ENCODE results near the gene SNCB. TPM values are rescaled to one million over a fixed set of nuclear protein-coding genes. Genes with fewer than 3 reads are reported as not detected.

The SNCB gene
- not detected for total RNA-seq
- under 1 TPM in 1 of 2 donors, not detected in 1; 0.02 TPM for polyA plus RNA-seq
- long read RNA-seq, donor 1, result 0 reads
- long read RNA-seq, donor 2, result 0 reads
- long read RNA-seq, donor 3, result 0 reads
- long read RNA-seq, donor 4, result 0 reads
- long read RNA-seq, donor 5, partial matches to known transcripts, result 0 of 1 reads
- long read RNA-seq, donor 5, other reads (novel, unspliced or antisense), result 0 of 1 reads

GRCh38 chr5:176629853-176630680 is at the start of gene SNCB, which contains the start of gene EIF4E1B:
SNCB (minus strand) TSS chr5:176630534; CDS start chr5:176629654, 880 bp downstream.
EIF4E1B (plus strand) TSS chr5:176630675; CDS start chr5:176642788, 12,113 bp downstream.
- H3K27ac ChIP-seq (ENCODE audit: low read depth in 1 of 2, low read length in 1 of 2), result no peak within 1 kb of the TSS
- H3K27me3 ChIP-seq (ENCODE audit: control insufficient read depth in 3 of 3, insufficient read depth in 3 of 3, low read length in 2 of 3), result peaks cover 16 to 83% (median 61%) of the 10 kb centered on the region in 3 donors
- H3K9ac ChIP-seq (ENCODE audit: insufficient read depth in 1 of 2, low read length in 2 of 2), result no peak within 1 kb of the TSS
- 1% methylated on average over 68 to 94 of the region's 94 CpGs for WGBS, 2 donors
- no peak for TF ChIP-seq CTCF (IDR thresholded peaks at IDR 0.05; ENCODE audit: control extremely low read depth, extremely low read depth)
- DNase-seq (peak; percentile 51 to 60 (median 51)), ATAC-seq (ENCODE audit: insufficient read depth, low FRiP score) (peak; percentile 22)
- H3K4me1 ChIP-seq (ENCODE audit: control insufficient read depth in 5 of 5, insufficient read depth in 5 of 5, low read length in 5 of 5), result peaks cover 0 to 10% (median 4%) of the 10 kb centered on the region in 5 donors
- peaks cover 0 to 3% (median 0%) of the 10 kb centered on the region in 4 donors for H3K9me3 ChIP-seq (ENCODE audit: control insufficient read depth in 4 of 4, insufficient read depth in 3 of 4, low read length in 3 of 4)
- H3K4me3 ChIP-seq, result no peak within 1 kb of the TSS
- no peaks in the 10 kb centered on the region for H3K36me3 ChIP-seq (ENCODE audit: control insufficient read depth in 4 of 4, insufficient read depth in 4 of 4, low read length in 4 of 4)

- no peaks in the 10 kb centered on the region for H3K36me3 ChIP-seq (ENCODE audit: control insufficient read depth in 4 of 4, insufficient read depth in 4 of 4, low read length in 4 of 4)
- H3K9ac ChIP-seq (ENCODE audit: insufficient read depth in 1 of 2, low read length in 2 of 2), result no peak overlapping the region
- H3K27me3 ChIP-seq (ENCODE audit: control insufficient read depth in 3 of 3, insufficient read depth in 3 of 3, low read length in 2 of 3), result peaks cover 0 to 43% (median 22%) of the 10 kb centered on the region in 3 donors
- H3K4me3 ChIP-seq, result no peak overlapping the region
- no peak overlapping the region for H3K27ac ChIP-seq (ENCODE audit: low read depth in 1 of 2, low read length in 1 of 2)
- peaks cover 0 to 4% (median 0%) of the 10 kb centered on the region in 4 donors for H3K9me3 ChIP-seq (ENCODE audit: control insufficient read depth in 4 of 4, insufficient read depth in 3 of 4, low read length in 3 of 4)
- DNase-seq (peak; percentile 61 to 79 (median 77)), ATAC-seq (ENCODE audit: insufficient read depth, low FRiP score) (no peak)
- H3K4me1 ChIP-seq (ENCODE audit: control insufficient read depth in 5 of 5, insufficient read depth in 5 of 5, low read length in 5 of 5), result peaks cover 0 to 36% (median 4%) of the 10 kb centered on the region in 5 donors
- no peak for TF ChIP-seq CTCF (IDR thresholded peaks at IDR 0.05; ENCODE audit: control extremely low read depth, extremely low read depth)
- WGBS, 2 donors, result 28 to 32% methylated on average over 31 of the region's 31 CpGs
Observed at GRCh38 chr5:176679365-176680225, 49.3 kb upstream of the SNCB start.

GRCh38 chr5:176678584-176678983 is 48.2 kb upstream of the SNCB start:
- no peaks in the 10 kb centered on the region for H3K36me3 ChIP-seq (ENCODE audit: control insufficient read depth in 4 of 4, insufficient read depth in 4 of 4, low read length in 4 of 4)
- no peak overlapping the region for H3K9ac ChIP-seq (ENCODE audit: insufficient read depth in 1 of 2, low read length in 2 of 2)
- no peak overlapping the region for H3K27ac ChIP-seq (ENCODE audit: low read depth in 1 of 2, low read length in 1 of 2)
- 71 to 74% methylated on average over 5 of the region's 5 CpGs for WGBS, 2 donors
- peaks cover 0 to 36% (median 4%) of the 10 kb centered on the region in 5 donors for H3K4me1 ChIP-seq (ENCODE audit: control insufficient read depth in 5 of 5, insufficient read depth in 5 of 5, low read length in 5 of 5)
- no peak for TF ChIP-seq CTCF (IDR thresholded peaks at IDR 0.05; ENCODE audit: control extremely low read depth, extremely low read depth)
- no peak overlapping the region for H3K4me3 ChIP-seq
- peaks cover 0 to 2% (median 0%) of the 10 kb centered on the region in 4 donors for H3K9me3 ChIP-seq (ENCODE audit: control insufficient read depth in 4 of 4, insufficient read depth in 3 of 4, low read length in 3 of 4)
- peaks cover 0 to 42% (median 22%) of the 10 kb centered on the region in 3 donors for H3K27me3 ChIP-seq (ENCODE audit: control insufficient read depth in 3 of 3, insufficient read depth in 3 of 3, low read length in 2 of 3)
- DNase-seq, result peak in 1 of 3 donors; percentile 11
- no peak for ATAC-seq (ENCODE audit: insufficient read depth, low FRiP score)
